ENCODE results near the gene CYP26B1.

The CYP26B1 gene

GRCh38 chr2:72147303-72147971 is at the start of gene CYP26B1:
Gene CYP26B1 (minus strand): TSS chr2:72147862. CDS start chr2:72147834, 28 bp downstream.
- DNase-seq (ENCODE audit: extremely low read depth in 1 of 2, low read depth in 1 of 2) = no peak

GRCh38 chr2:72193723-72194122 is 46.1 kb upstream of the CYP26B1 start:
- DNase-seq (ENCODE audit: extremely low read depth in 1 of 2, low read depth in 1 of 2) = no peak

DNA sequence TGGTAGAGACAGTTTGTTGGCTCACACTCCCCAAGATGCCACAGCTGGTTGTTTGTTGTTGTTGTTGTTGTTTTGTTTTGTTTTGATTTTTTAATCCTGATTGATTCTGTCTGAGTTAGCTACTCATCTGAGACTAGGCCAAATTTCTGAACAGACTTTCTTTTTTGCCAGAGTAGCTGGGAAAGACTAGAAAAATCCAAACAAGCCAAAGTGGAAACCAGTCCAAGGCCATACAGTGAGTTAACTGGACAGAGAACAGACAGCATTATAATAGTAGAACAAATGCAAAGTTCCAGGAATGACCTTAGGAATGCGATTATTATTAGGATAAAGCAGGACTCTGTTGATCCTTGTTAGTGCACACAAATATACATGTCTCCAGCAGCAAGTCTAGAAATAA is 43.8 kb upstream of the CYP26B1 start:
- DNase-seq (ENCODE audit: extremely low read depth in 1 of 2, low read depth in 1 of 2) = no peak

GRCh38 chr2:72185206-72185605 is 37.5 kb upstream of the CYP26B1 start:
- no peak for DNase-seq (ENCODE audit: extremely low read depth in 1 of 2, low read depth in 1 of 2)

- no peak for DNase-seq (ENCODE audit: extremely low read depth in 1 of 2, low read depth in 1 of 2)
Observed at GRCh38 chr2:72183466-72183865, 35.8 kb upstream of the CYP26B1 start.

DNA sequence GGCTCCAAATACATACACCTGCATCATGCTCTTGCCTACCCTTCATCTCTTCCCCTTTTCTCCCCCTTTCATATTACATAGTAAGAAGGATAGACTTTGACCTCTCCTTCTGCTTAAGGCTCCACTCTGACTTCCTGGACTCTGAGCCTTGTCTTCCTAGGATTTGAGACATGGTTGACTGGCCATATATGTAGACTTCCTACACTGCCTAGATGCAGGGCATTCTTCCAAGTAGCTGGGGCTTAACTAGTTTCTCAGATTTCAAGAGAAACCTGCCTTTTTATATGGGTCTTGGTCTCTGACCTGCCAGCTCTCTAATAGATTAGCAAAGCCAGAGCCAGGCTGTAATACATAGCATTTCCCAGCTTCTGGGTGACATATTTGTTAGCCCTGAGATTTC is 35.4 kb upstream of the CYP26B1 start:
- DNase-seq (ENCODE audit: extremely low read depth in 1 of 2, low read depth in 1 of 2) = no peak

GRCh38 chr2:72182547-72182946 is 34.9 kb upstream of the CYP26B1 start:
- no peak for DNase-seq (ENCODE audit: extremely low read depth in 1 of 2, low read depth in 1 of 2)

- DNase-seq (ENCODE audit: extremely low read depth in 1 of 2, low read depth in 1 of 2) = no peak
Observed at GRCh38 chr2:72181616-72182015, 34.0 kb upstream of the CYP26B1 start.

DNA sequence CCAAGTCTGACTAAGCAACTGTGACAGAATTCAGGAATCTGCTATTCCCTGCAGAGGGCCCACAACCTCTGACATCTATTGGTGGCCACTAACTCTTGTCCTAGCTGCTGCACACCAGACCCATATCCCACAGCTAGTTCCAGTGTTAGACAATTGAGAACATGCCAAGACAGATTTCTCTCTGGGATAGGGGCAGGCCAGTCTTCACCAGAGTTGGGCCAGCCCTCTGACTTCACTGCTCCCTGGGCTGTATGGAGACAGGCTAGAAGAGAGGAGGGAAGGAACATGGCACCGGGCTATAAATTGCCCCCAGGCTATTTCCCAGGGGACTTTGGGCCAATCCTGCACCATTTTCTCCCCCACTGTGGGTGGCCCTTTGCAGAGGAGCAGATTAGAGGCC is 32.7 kb upstream of the CYP26B1 start:
- DNase-seq (ENCODE audit: extremely low read depth in 1 of 2, low read depth in 1 of 2) = no peak

- no peak for DNase-seq (ENCODE audit: extremely low read depth in 1 of 2, low read depth in 1 of 2)
Observed at GRCh38 chr2:72178551-72178950, 30.9 kb upstream of the CYP26B1 start.

- DNase-seq (ENCODE audit: extremely low read depth in 1 of 2, low read depth in 1 of 2) = no peak
Observed at GRCh38 chr2:72176281-72176680, 28.6 kb upstream of the CYP26B1 start.

- no peak for DNase-seq (ENCODE audit: extremely low read depth in 1 of 2, low read depth in 1 of 2)
Observed at GRCh38 chr2:72175636-72176035, 28.0 kb upstream of the CYP26B1 start.

GRCh38 chr2:72173640-72174321 is 26.1 kb upstream of the CYP26B1 start:
- no peak for DNase-seq (ENCODE audit: extremely low read depth in 1 of 2, low read depth in 1 of 2)

GRCh38 chr2:72172478-72172877 is 24.8 kb upstream of the CYP26B1 start:
- DNase-seq (ENCODE audit: extremely low read depth in 1 of 2, low read depth in 1 of 2) = no peak

- DNase-seq (ENCODE audit: extremely low read depth in 1 of 2, low read depth in 1 of 2) = no peak
Observed at GRCh38 chr2:72166279-72166678, 18.6 kb upstream of the CYP26B1 start.

DNA sequence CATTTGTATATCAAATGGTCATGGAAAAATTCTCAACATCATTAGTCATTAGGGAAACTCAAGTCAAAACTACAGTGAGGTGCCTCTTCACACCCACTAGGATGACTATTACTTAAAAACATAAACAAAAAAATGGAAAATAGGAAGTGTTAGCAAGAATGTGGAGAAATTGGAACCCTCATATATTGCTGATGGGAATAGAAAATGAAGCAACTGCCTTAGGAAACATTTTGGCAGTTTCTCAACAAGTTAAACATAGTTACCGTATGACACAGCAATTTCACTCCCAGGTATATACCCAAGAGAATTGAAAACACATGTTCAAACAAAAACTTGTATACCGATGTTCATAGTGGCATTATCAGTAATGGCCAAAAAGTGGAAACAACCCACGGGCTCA is 18.1 kb upstream of the CYP26B1 start:
- DNase-seq (ENCODE audit: extremely low read depth in 1 of 2, low read depth in 1 of 2) = no peak

DNA sequence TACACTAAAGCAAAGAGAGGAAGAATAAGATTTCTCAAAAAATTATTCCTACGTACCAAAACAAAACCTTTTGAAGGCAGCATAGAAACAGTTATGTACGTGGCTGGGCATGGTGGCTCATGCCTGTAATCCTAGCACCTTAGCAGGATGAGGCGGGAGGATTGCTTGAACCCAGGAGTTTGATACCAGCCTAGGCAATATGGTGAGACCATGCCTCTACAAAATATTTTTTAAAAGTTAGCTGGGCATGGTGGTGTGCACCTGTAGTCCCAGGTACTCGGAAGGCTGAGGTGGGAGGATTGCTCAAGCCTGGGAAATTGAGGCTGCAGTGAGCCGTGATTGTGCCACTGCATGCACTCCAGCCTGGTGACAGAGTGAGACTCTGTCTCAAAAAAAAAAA is 14.9 kb upstream of the CYP26B1 start:
- DNase-seq (ENCODE audit: extremely low read depth in 1 of 2, low read depth in 1 of 2) = no peak

DNA sequence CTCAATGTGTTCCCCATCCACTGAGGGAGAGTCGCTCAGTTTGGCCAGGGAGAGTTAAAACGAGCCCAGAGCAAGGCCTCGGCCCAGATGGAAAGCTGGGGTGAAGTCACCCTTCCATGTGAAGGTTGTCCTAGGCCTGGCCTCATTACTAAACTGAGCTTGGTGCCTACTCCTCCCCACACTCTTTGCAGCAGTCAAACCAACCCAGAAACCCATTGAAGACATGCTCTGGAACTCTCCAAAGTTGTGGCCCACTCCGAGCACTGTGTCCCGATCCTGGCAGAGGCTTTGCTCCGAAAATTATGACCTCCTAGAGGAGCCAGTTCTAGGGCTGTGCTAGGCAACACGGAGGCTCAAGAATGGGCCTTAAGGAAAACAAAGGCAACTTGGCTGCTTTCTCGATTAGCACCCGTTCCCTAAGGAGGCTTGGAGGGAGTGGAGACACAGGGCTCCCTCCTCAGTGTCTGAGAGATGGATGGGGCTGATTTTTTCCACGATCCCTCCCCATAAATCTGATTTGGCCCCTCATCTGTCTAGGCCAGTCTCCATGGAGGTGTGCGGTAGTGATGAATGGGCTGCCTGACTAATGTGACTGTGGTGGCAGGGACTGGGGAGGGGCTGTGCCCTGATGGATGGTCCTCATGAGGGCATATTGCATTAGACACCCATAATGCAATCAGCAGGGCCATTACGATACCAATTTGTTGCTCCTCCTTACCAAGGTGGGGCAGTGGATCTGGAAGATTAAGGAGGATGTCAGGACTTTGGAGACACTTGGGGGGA is 11.7 kb upstream of the CYP26B1 start:
- DNase-seq (ENCODE audit: extremely low read depth in 1 of 2, low read depth in 1 of 2) = no peak

GRCh38 chr2:72157871-72158771 is 10.5 kb upstream of the CYP26B1 start:
- no peak for DNase-seq (ENCODE audit: extremely low read depth in 1 of 2, low read depth in 1 of 2)

- no peak for DNase-seq (ENCODE audit: extremely low read depth in 1 of 2, low read depth in 1 of 2)
Observed at GRCh38 chr2:72156872-72157271, 9.2 kb upstream of the CYP26B1 start.

- no peak for DNase-seq (ENCODE audit: extremely low read depth in 1 of 2, low read depth in 1 of 2)
Observed at GRCh38 chr2:72155737-72156136, 8.1 kb upstream of the CYP26B1 start.
